Neutrophil (primary cell): ENCODE data around the gene TCOF1.

Experiments used
- H3K27ac ChIP-seq: fragments of 200-600 bp; sonication (generic); 2 replicates; pipeline ENCODE4 v1.5.1; 2016; ENCODE audit warnings: mild to moderate bottlenecking, moderate library complexity
- H3K27me3 ChIP-seq: fragments of 200-600 bp; sonication (generic); 2 replicates; pipeline ENCODE4 v1.6.0; 2016; ENCODE audit warnings: mild to moderate bottlenecking
- H3K36me3 ChIP-seq: fragments of 200-600 bp; sonication (generic); 2 replicates; pipeline ENCODE4 v1.5.1; 2017
- H3K4me1 ChIP-seq, 2 experiments: fragments of 200-600 bp in 1 of 2; sonication (generic) in 1 of 2; 1 replicate in 1 of 2; 2 replicates in 1 of 2; pipeline versions ENCODE4 v1.5.1 to v1.6.1; 2013 to 2016; ENCODE audit warnings: low read depth in 1 of 2, low read length in 1 of 2, mild to moderate bottlenecking in 1 of 2, moderate library complexity in 1 of 2; ENCODE audit not compliant: control insufficient read depth in 1 of 2, insufficient read depth in 1 of 2
- H3K4me3 ChIP-seq, 2 experiments: fragments of 200-600 bp in 1 of 2; sonication (generic) in 1 of 2; 1 replicate in 1 of 2; 2 replicates in 1 of 2; pipeline ENCODE4 v1.5.1; 2013 to 2016; ENCODE audit warnings: low read depth in 1 of 2, low read length in 1 of 2, mild to moderate bottlenecking in 1 of 2, moderate library complexity in 1 of 2
- H3K9me3 ChIP-seq: fragments of 200-600 bp; sonication (generic); 2 replicates; pipeline ENCODE4 v1.5.1; 2016
- TF ChIP-seq, protein P1 (sequence below): fragments of 200-600 bp; sonication (generic); IDR thresholded peaks from 2 replicates; pipeline ENCODE4 v1.5.1; 2016; ENCODE audit warnings: antibody characterized with exemption

TCOF1 gene

DNA sequence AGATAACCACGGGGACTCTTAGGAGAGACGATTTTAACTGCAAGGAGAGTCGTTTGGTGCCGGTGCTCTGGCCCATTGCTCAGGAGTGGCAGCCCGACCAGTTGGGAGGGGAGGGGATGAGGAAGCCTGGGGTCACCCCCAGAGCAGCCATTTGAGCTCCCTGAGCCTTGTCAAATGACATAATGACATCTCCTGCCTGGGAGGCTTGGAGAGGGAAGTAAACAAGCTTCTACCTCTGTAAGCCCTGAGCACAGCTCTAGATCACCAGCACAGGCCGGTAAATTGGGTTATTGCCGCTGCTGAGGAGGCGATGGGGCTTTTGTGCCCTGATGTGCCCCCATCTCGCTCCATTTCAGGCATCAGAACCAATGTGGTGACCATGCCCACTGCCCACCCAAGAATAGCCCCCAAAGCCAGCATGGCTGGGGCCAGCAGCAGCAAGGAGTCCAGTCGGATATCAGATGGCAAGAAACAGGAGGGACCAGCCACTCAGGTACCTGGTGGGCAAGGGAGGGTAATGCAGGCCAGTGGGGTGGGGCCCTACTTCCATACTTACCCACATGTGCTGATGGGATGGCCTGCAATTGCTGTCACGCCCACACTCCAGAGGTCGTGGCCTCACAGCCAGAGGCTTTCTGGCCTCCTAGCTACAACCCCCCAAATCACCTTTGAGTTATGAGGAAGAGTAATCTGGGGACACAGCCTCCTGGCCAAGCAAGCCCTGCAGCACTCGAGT is 32.2 kb downstream of the TCOF1 start:
- Histone ChIP-seq H3K4me1 (no peaks in the 10 kb centered on the region), H3K9me3 (no peaks in the 10 kb centered on the region), H3K4me3 (no peak overlapping the region), H3K27me3 (no peaks in the 10 kb centered on the region), H3K36me3 (peaks cover 80% of the 10 kb centered on the region), H3K27ac (no peak overlapping the region)
- TF ChIP-seq, protein P1, sequence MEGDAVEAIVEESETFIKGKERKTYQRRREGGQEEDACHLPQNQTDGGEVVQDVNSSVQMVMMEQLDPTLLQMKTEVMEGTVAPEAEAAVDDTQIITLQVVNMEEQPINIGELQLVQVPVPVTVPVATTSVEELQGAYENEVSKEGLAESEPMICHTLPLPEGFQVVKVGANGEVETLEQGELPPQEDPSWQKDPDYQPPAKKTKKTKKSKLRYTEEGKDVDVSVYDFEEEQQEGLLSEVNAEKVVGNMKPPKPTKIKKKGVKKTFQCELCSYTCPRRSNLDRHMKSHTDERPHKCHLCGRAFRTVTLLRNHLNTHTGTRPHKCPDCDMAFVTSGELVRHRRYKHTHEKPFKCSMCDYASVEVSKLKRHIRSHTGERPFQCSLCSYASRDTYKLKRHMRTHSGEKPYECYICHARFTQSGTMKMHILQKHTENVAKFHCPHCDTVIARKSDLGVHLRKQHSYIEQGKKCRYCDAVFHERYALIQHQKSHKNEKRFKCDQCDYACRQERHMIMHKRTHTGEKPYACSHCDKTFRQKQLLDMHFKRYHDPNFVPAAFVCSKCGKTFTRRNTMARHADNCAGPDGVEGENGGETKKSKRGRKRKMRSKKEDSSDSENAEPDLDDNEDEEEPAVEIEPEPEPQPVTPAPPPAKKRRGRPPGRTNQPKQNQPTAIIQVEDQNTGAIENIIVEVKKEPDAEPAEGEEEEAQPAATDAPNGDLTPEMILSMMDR, result no peak

DNA sequence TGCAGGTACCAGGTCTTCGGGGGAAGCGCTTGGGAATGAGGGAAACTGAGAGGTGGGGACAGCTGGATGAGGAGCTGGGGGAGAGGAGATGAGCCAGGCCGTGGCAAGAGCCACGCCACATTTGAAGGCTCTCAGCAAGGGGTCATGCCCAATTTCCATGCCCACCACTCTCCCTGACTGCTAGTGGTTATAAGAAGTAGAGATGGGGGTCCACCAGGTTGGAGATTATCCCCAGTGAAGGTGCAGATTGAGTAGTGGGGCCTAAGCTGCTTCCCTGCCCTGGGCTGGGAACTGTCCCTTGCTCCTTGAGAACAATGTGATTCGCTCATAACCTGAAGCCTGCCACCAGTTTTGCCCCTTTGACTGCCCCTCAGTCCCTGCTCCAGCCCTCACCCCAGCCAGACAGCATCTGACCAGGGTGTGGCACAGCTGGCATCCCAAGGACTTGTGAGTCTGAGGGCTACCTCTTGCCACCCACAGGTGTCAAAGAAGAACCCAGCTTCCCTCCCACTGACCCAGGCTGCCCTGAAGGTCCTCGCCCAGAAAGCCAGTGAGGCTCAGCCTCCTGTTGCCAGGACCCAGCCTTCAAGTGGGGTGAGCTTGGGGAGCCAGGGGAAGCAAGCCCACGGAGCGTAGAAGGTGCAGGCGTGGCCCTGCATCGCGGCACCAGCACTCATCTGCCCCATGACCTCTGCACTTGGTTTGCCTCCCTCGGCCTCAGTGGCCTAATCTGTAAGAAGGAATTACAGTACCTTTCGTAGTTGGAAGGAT is 33.8 kb downstream of the TCOF1 start:
- TF ChIP-seq, protein P1, result no peak
- Histone ChIP-seq H3K9me3 (no peaks in the 10 kb centered on the region), H3K36me3 (peaks cover 87% of the 10 kb centered on the region), H3K4me1 (no peaks in the 10 kb centered on the region), H3K27me3 (no peaks in the 10 kb centered on the region), H3K27ac (no peak overlapping the region), H3K4me3 (no peak overlapping the region)

DNA sequence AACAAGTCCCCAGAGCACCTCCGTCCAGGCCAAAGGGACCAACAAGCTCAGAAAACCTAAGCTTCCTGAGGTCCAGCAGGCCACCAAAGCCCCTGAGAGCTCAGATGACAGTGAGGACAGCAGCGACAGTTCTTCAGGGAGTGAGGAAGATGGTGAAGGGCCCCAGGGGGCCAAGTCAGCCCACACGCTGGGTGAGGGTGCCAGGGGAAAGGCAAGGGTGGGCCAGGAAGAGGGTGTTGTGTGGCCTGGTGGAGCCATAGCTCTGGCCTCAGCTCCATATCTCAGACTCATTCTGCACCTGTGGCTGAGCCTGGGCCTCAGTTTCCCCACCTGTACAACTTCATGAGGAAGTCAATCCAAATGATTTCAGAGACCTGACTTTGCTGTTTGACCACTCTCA is 34.5 kb downstream of the TCOF1 start:
- Histone ChIP-seq H3K27ac (no peak overlapping the region), H3K27me3 (no peaks in the 10 kb centered on the region), H3K36me3 (peaks cover 87% of the 10 kb centered on the region), H3K4me1 (no peaks in the 10 kb centered on the region), H3K9me3 (no peaks in the 10 kb centered on the region), H3K4me3 (no peak overlapping the region)
- TF ChIP-seq, protein P1, result no peak

DNA sequence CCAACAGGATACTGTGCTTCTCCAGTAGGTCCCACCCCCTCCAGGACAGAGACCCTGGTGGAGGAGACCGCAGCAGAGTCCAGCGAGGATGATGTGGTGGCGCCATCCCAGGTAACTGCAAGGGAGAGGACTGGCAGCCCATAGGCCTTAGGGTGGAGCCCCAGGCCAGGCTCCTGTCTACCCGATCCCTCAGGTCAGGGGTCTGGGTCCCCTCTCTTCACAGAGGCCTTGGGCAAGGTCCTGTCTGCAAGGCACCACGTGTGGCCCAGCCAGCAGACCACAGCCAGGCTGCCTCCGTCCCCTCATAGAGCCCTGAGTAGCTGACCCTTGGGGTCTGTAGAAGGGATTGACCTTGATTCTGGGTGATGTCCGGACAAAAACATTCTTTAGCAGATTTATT is 35.2 kb downstream of the TCOF1 start:
- Histone ChIP-seq H3K4me3 (no peak overlapping the region), H3K36me3 (peaks cover 86% of the 10 kb centered on the region)

DNA sequence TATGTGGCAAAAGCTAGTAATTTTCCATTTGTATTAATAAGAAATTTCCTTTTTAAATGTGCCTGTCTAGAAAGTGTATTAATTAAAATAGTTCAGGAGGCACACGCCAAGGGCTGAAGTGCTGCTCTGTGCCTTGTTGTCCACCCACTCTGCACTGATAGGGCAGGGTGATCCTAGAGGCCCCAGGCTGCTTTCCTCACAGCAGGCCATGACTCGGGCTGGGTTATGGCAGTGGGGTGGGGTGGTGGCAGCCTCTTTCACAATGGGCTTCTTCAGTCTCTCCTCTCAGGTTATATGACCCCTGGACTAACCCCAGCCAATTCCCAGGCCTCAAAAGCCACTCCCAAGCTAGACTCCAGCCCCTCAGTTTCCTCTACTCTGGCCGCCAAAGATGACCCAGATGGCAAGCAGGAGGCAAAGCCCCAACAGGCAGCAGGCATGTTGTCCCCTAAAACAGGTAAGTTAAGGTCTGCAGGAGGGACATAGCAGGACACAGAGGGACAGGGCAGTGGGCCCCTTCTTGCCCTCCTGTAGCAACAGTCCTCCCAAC is 35.7 kb downstream of the TCOF1 start:
- H3K27ac ChIP-seq, result no peak overlapping the region
- TF ChIP-seq, protein P1, result no peak
- H3K36me3 ChIP-seq, result peaks cover 85% of the 10 kb centered on the region
- H3K9me3 ChIP-seq, result no peaks in the 10 kb centered on the region
- H3K27me3 ChIP-seq, result no peaks in the 10 kb centered on the region
- no peak overlapping the region for H3K4me3 ChIP-seq
- H3K4me1 ChIP-seq, result no peaks in the 10 kb centered on the region

More for the DNA sequence above, 35.2 kb downstream of the TCOF1 start:
- TF ChIP-seq, protein P1, result no peak
- Histone ChIP-seq H3K9me3 (no peaks in the 10 kb centered on the region), H3K27ac (no peak overlapping the region), H3K27me3 (no peaks in the 10 kb centered on the region), H3K4me1 (no peaks in the 10 kb centered on the region)
